ENCODE results near the gene ARSG.

GRCh38 chr17:68353111-68353521 lies 61.8 kb downstream of the ARSG start:
- TF ChIP-seq POLR2A (IDR thresholded peaks at IDR 0.05; ENCODE audit: low read length) (no peak), GATA1 (IDR thresholded peaks at IDR 0.05; ENCODE audit: low read depth, low read length) (no peak)
